HepG2 (cell line): ENCODE results near the gene MAJIN. TPM values are rescaled to one million over a fixed set of nuclear protein-coding genes. Genes with fewer than 3 reads are reported as not detected.

Experiments
- ATF7-NPFF ChIP-seq: sonication (generic); formaldehyde crosslinking; IDR thresholded peaks from 2 replicates; pipeline ENCODE4 v1.8.1; 2023; ENCODE audit warnings: mild to moderate bottlenecking, low read depth, missing genetic modification reagents, moderate library complexity
- CAMTA2 ChIP-seq: sonication (generic); formaldehyde crosslinking; IDR thresholded peaks from 2 replicates; pipeline ENCODE4 v1.4.0; 2020; ENCODE audit warnings: mild to moderate bottlenecking, missing genetic modification reagents, borderline replicate concordance
- CHD2 ChIP-seq: IDR thresholded peaks from 2 replicates; pipeline ENCODE4 v1.6.1; 2011; ENCODE audit warnings: low read depth, low read length, improper control_type of control experiment
- DMTF1 ChIP-seq: sonication (generic); formaldehyde crosslinking; IDR thresholded peaks from 2 replicates; pipeline ENCODE4 v1.4.0; 2020; ENCODE audit warnings: mild to moderate bottlenecking, missing genetic modification reagents
- DR1 ChIP-seq: sonication (generic); formaldehyde crosslinking; IDR thresholded peaks from 2 replicates; pipeline ENCODE4 v1.8.0; 2021; ENCODE audit warnings: mild to moderate bottlenecking, missing genetic modification reagents, inconsistent platforms
- ELK4 ChIP-seq: sonication (generic); formaldehyde crosslinking; IDR thresholded peaks from 2 replicates; pipeline ENCODE4 v1.9.0; 2021; ENCODE audit warnings: missing genetic modification reagents, borderline replicate concordance
- HDAC1 ChIP-seq: sonication (generic); formaldehyde crosslinking; IDR thresholded peaks from 2 replicates; pipeline ENCODE4 v1.5.1; 2020; ENCODE audit warnings: mild to moderate bottlenecking, missing genetic modification reagents
- HDAC2 ChIP-seq: sonication (generic); formaldehyde crosslinking; IDR thresholded peaks from 2 replicates; pipeline ENCODE4 v1.4.0; 2020; ENCODE audit warnings: missing genetic modification reagents
- HMGA1 ChIP-seq: sonication (generic); formaldehyde crosslinking; conservative IDR thresholded peaks from 2 replicates; pipeline ENCODE4 v1.4.0; 2020; ENCODE audit warnings: missing genetic modification reagents
- HNRNPL ChIP-seq: fragments of 200-400 bp; formaldehyde crosslinking; IDR thresholded peaks from 2 replicates; pipeline ENCODE4 v1.6.1; 2017; ENCODE audit warnings: mild to moderate bottlenecking, low read depth, low read length
- KAT7 ChIP-seq: IDR thresholded peaks from 2 replicates; pipeline ENCODE4 v1.6.1; 2018; ENCODE audit warnings: borderline replicate concordance, missing compliant biosample characterization
- MED13 ChIP-seq: sonication (generic); formaldehyde crosslinking; IDR thresholded peaks from 2 replicates; pipeline ENCODE4 v1.5.0; 2020; ENCODE audit warnings: missing genetic modification reagents
- PAWR ChIP-seq: sonication (generic); formaldehyde crosslinking; IDR thresholded peaks from 2 replicates; pipeline ENCODE4 v1.4.0; 2020; ENCODE audit warnings: missing genetic modification reagents, mild to moderate bottlenecking, borderline replicate concordance
- RFXANK ChIP-seq: IDR thresholded peaks from 2 replicates; pipeline ENCODE4 v1.6.1; 2016
- RNF2 ChIP-seq: fragments of 450-650 bp; conservative IDR thresholded peaks from 2 replicates; pipeline ENCODE4 v1.6.1; 2016; ENCODE audit warnings: low read depth
- SNRNP70 ChIP-seq: fragments of 200-400 bp; formaldehyde crosslinking; IDR thresholded peaks from 2 replicates; pipeline ENCODE4 v1.6.1; 2017; ENCODE audit warnings: mild to moderate bottlenecking, low read depth, low read length, moderate library complexity
- ZFP62 ChIP-seq: sonication (generic); formaldehyde crosslinking; IDR thresholded peaks from 2 replicates; pipeline ENCODE4 v1.4.0; 2020; ENCODE audit warnings: missing genetic modification reagents
- ZNF337 ChIP-seq: sonication (generic); formaldehyde crosslinking; IDR thresholded peaks from 2 replicates; pipeline ENCODE4 v1.5.1; 2020; ENCODE audit warnings: missing genetic modification reagents, low read depth, mild to moderate bottlenecking, borderline replicate concordance
- ZNF343 ChIP-seq: sonication (generic); formaldehyde crosslinking; IDR thresholded peaks from 2 replicates; pipeline ENCODE4 v1.4.0; 2020; ENCODE audit warnings: mild to moderate bottlenecking, missing genetic modification reagents
- ZNF660 ChIP-seq: sonication (generic); formaldehyde crosslinking; IDR thresholded peaks from 2 replicates; pipeline ENCODE4 v1.5.1; 2020; ENCODE audit warnings: mild to moderate bottlenecking, low read depth, missing genetic modification reagents, borderline replicate concordance
- ZNF839 ChIP-seq: sonication (generic); formaldehyde crosslinking; IDR thresholded peaks from 2 replicates; pipeline ENCODE4 v1.4.0; 2020; ENCODE audit warnings: missing genetic modification reagents, mild to moderate bottlenecking, borderline replicate concordance
- polyA plus RNA-seq, 8 experiments: library from polyadenylated mRNA; depleted of rRNA in 3 of 8; stranded (reverse) in 7 of 8; unstranded in 1 of 8; fragments of >200 nt; fragmentation: Illumina TruSeq in 4 of 8; extraction: Trizol in 4 of 8; gene quantifications; 2 replicates each; pipeline versions ENCODE4 v1.2.1 to v1.2.3, GENCODE V29; 2011 to 2016; ENCODE audit warnings: low read depth in 4 of 8, missing spikeins in 1 of 8, mixed read lengths in 1 of 8; ENCODE audit not compliant: insufficient read depth in 1 of 8
- total RNA-seq, 5 experiments: library from RNA; depleted of rRNA; stranded (reverse); fragments of >200 nt; fragmentation: Illumina TruSeq; extraction: Trizol; gene quantifications; 2 replicates each; pipeline ENCODE4 v1.2.3, GENCODE V29; 2016; ENCODE audit warnings: low read depth in 1 of 5
- TF ChIP-seq, protein P1 (sequence below): sonication (generic); formaldehyde crosslinking; IDR thresholded peaks from 2 replicates; pipeline ENCODE4 v1.8.0; 2022; ENCODE audit warnings: mild to moderate bottlenecking, missing genetic modification reagents; ENCODE audit not compliant: insufficient replicate concordance
- TF ChIP-seq, protein P2 (sequence below): sonication (generic); formaldehyde crosslinking; IDR thresholded peaks from 2 replicates; pipeline ENCODE4 v1.5.1; 2020; ENCODE audit warnings: missing genetic modification reagents, mild to moderate bottlenecking, borderline replicate concordance
- TF ChIP-seq, protein P3 (sequence below): sonication (generic); formaldehyde crosslinking; IDR thresholded peaks from 2 replicates; pipeline ENCODE4 v1.4.0; 2020; ENCODE audit warnings: missing genetic modification reagents

The MAJIN gene
- total and polyA plus RNA-seq, 2 of the 13 experiments (the other 11 are each of a cell fraction or from before 2014, with no cell fraction given): not detected

DNA sequence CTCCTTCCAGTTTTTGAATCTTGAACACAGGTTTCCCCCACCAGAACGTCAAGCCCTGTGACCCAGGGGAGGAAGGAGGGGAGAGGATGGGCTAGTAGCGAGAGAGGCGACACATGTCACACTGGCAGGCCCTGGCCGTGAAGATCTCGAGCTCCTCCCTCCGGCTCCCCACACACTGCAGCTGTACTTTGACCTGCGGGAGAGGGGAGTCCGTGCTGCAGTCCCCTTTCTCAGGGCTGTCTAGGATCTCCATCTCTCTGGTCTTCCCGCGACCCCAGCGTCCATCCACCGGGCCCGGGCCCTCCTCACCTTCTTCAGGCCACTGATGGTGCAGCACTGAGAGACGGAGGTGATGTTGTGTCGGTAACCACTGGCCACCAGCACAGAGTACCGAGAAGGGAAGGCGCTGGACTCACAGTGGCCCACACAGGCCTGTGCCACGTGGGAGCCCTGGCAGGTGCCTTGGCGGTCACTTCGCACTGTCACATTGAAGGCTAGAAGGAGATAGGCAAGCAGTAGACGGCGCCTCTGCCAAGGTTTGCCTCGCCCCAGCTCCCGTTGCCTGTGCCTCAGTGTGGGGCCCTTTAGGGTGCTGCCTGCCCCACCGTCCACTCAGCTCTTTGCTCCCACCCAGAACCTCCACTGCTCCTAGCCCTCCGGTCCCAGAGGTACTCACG is 37.1 kb downstream of the MAJIN start (continued):
- TF ChIP-seq, protein P1, sequence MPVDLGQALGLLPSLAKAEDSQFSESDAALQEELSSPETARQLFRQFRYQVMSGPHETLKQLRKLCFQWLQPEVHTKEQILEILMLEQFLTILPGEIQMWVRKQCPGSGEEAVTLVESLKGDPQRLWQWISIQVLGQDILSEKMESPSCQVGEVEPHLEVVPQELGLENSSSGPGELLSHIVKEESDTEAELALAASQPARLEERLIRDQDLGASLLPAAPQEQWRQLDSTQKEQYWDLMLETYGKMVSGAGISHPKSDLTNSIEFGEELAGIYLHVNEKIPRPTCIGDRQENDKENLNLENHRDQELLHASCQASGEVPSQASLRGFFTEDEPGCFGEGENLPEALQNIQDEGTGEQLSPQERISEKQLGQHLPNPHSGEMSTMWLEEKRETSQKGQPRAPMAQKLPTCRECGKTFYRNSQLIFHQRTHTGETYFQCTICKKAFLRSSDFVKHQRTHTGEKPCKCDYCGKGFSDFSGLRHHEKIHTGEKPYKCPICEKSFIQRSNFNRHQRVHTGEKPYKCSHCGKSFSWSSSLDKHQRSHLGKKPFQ: no peak
- TF ChIP-seq RFXANK (CRISPR knock-in tag): no peak
- no peak for TF ChIP-seq CAMTA2 (CRISPR knock-in tag)
- TF ChIP-seq HNRNPL: no peak
- TF ChIP-seq HDAC1: no peak
- no peak for TF ChIP-seq SNRNP70
- TF ChIP-seq HMGA1 (CRISPR knock-in tag): no peak
- TF ChIP-seq ZFP62 (CRISPR knock-in tag): no peak
- TF ChIP-seq KAT7 (CRISPR knock-in tag): no peak; the same call in 1 of the 2 replicates
- no peak for TF ChIP-seq CHD2
- no peak for TF ChIP-seq DMTF1 (CRISPR knock-in tag)
- no peak for TF ChIP-seq ATF7-NPFF (CRISPR knock-in tag)
- peak; percentile 61; the same call in 1 of the 2 replicates for TF ChIP-seq HDAC2 (CRISPR knock-in tag)
- peak; percentile 78 for TF ChIP-seq RNF2
- TF ChIP-seq ZNF660 (CRISPR knock-in tag): no peak
- no peak for TF ChIP-seq PAWR (CRISPR knock-in tag)
- no peak for TF ChIP-seq MED13 (CRISPR knock-in tag)
- no peak for TF ChIP-seq ELK4 (CRISPR knock-in tag)
- 0 out of 2 replicates have a peak, but pooled peaks have one; percentile 33 for TF ChIP-seq DR1 (CRISPR knock-in tag)
- TF ChIP-seq, protein P2, sequence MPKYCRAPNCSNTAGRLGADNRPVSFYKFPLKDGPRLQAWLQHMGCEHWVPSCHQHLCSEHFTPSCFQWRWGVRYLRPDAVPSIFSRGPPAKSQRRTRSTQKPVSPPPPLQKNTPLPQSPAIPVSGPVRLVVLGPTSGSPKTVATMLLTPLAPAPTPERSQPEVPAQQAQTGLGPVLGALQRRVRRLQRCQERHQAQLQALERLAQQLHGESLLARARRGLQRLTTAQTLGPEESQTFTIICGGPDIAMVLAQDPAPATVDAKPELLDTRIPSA (CRISPR knock-in tag): no peak
- peak; percentile 77; the same call in 1 of the 2 replicates for TF ChIP-seq ZNF337 (CRISPR knock-in tag)
- TF ChIP-seq, protein P3, sequence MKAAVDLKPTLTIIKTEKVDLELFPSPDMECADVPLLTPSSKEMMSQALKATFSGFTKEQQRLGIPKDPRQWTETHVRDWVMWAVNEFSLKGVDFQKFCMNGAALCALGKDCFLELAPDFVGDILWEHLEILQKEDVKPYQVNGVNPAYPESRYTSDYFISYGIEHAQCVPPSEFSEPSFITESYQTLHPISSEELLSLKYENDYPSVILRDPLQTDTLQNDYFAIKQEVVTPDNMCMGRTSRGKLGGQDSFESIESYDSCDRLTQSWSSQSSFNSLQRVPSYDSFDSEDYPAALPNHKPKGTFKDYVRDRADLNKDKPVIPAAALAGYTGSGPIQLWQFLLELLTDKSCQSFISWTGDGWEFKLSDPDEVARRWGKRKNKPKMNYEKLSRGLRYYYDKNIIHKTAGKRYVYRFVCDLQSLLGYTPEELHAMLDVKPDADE (CRISPR knock-in tag): no peak
- TF ChIP-seq ZNF343 (CRISPR knock-in tag): 0 out of 2 replicates have a peak, but pooled peaks have one; percentile 3
- no peak for TF ChIP-seq ZNF839 (CRISPR knock-in tag)
